ENCODE results near the gene SH3TC1. TPM values are rescaled to one million over a fixed set of nuclear protein-coding genes. Genes with fewer than 3 reads are reported as not detected.

SH3TC1 gene
- total and polyA plus RNA-seq, 2 of the 13 experiments (the other 11 are each of a cell fraction or from before 2014, with no cell fraction given): 14.9 to 21.8 TPM

DNA sequence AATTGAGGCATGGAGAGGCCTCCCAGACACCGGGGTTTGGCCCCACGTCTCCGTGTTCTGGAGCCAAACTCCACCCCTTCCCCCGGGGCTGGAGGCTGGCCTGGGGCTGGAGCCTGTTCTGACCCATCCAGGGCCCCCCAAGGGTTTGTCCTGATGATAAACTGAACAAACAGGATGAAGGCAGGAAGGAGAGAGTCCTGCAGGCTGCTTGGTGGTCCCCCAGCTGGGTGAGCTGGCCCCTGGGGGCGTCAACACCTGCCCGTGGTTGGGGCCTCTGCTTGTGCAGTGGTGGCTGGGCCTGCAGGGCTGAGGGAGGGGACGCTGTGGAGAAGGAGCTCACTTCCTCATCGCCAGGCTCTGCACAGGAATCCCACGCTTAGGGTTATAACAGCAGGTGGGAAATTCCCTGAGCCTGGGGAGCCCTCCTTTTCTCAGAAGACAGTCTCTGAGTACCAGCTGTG lies 2.3 kb downstream of the SH3TC1 start (continued):
- TF ChIP-seq ZNF234 (CRISPR knock-in tag; conservative IDR thresholded peaks at IDR 0.05) (no peak), ESRRA (CRISPR knock-in tag; IDR thresholded peaks at IDR 0.05; ENCODE audit: low read depth) (no peak)

DNA sequence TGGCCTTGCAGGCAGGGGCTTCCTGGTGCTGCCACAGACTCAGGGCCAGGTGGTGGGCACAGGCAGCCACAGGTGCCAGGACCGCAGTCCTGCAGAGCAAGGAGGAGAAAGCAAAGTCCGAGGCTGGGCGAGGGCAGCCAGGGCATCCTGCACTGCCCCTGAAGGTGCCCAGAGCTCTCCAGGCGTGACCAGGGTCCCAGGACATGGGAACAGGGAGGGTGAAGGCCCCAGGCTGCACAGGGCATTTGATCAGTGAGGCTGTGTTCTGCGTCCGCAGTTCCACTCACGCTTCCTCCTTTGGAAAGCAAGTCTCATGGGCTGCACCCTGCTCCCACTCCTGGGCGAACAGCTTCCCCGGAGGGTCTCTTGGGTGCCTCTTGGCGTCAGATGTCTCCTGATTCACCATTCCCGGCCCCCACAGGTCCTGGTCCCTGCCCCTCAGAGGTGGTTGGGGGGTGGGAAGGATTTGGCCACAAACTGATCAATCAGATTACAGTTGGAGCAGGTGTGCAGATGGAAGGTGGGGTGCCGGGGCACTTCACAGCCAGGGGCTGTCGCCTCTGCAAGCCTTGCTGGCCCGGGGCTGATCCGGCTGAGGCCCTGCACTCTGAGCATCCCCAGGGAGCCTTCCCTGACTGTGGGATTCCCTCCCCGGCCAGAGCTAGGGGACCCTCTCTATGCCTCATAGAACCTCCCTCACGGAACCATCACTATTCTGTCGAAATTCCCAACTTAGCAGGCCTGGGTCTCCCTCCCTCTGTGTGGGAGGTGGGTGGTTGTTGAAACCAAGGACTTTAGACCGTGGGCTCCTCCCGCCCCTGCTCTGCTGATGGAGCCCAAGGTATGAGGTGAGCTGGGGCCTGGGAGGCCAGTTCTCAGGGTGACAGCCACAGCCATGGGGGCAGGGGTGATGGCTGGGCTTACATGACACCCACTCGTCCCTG lies 3.3 kb downstream of the SH3TC1 start:
- Histone ChIP-seq H3K9me3 (ENCODE audit: low read length) (no peaks in the 10 kb centered on the region), H3K4me1 (ENCODE audit: insufficient read depth, low read length) (peaks cover 59% of the 10 kb centered on the region), H2AFZ (ENCODE audit: low read length) (no peak overlapping the region), H3K4me2 (ENCODE audit: low read depth, low read length) (peak overlapping the region; percentile 88), H3K27me3 (ENCODE audit: control insufficient read depth in 1 of 2, insufficient read depth in 2 of 2, low read length in 2 of 2) (peaks cover 0 to 6% of the 10 kb centered on the region in 2 experiments; a peak in 1 of 5 replicates), H3K36me3 (replicated peaks in 1 of 2; ENCODE audit: control insufficient read depth in 1 of 2, insufficient read depth in 2 of 2, low read length in 2 of 2) (peaks cover 5 to 12% of the 10 kb centered on the region in 2 experiments; a peak in 4 of 5 replicates), H3K4me3 (replicated peaks in 1 of 3; ENCODE audit: insufficient read depth in 1 of 3, low read depth in 2 of 3, low read length in 3 of 3) (peak overlapping the region; percentile 29 to 88 (median 85); a peak in 4 of 6 replicates), H3K9ac (ENCODE audit: insufficient read depth, low read depth, low read length) (peak overlapping the region; percentile 92), H3K27ac (ENCODE audit: extremely low read length, insufficient read depth, low read length) (peak overlapping the region; percentile 66), H4K20me1 (ENCODE audit: insufficient read depth, low read length) (peaks cover 24% of the 10 kb centered on the region; the same call in 1 of the 2 replicates), H3K79me2 (ENCODE audit: insufficient read depth, low read length) (peaks cover 56% of the 10 kb centered on the region)
- in situ Hi-C loops (cut with HindIII; ENCODE audit: extremely low pct_ligation_motif_present, low pct_unique_long_range_greater_than_20kb) (no loop called here), intact Hi-C loops (cut with micrococcal nuclease; ENCODE audit: unreplicated experiment) (loop anchor here (1.0 kb wide), 1 partner anchor 24 kb away; no protein-coding TSS in a partner anchor)
- DNase-seq (ENCODE audit: low spot score): peak; percentile 80
- ChIA-PET POLR2A (interaction anchor here (0.9 kb wide), 2 partner anchors 12 to 24 kb away, joined by 3 to 5 read pairs; no protein-coding TSS in a partner anchor), CTCF (ENCODE audit: low intra/inter-chr PET ratio, low total read pairs) (no interaction called here)
- no TSS peak for BruUV-seq (replicated peaks)
- WGBS (ENCODE audit: low lambda C conversion rate): 42% methylated on average over 8 of the region's 21 CpGs
- ATAC-seq: peak; percentile 66
- peak; percentile 92 for FAIRE-seq
- TF ChIP-seq ZNF44 (CRISPR knock-in tag; IDR thresholded peaks at IDR 0.05): no peak
- TF ChIP-seq, protein P1, sequence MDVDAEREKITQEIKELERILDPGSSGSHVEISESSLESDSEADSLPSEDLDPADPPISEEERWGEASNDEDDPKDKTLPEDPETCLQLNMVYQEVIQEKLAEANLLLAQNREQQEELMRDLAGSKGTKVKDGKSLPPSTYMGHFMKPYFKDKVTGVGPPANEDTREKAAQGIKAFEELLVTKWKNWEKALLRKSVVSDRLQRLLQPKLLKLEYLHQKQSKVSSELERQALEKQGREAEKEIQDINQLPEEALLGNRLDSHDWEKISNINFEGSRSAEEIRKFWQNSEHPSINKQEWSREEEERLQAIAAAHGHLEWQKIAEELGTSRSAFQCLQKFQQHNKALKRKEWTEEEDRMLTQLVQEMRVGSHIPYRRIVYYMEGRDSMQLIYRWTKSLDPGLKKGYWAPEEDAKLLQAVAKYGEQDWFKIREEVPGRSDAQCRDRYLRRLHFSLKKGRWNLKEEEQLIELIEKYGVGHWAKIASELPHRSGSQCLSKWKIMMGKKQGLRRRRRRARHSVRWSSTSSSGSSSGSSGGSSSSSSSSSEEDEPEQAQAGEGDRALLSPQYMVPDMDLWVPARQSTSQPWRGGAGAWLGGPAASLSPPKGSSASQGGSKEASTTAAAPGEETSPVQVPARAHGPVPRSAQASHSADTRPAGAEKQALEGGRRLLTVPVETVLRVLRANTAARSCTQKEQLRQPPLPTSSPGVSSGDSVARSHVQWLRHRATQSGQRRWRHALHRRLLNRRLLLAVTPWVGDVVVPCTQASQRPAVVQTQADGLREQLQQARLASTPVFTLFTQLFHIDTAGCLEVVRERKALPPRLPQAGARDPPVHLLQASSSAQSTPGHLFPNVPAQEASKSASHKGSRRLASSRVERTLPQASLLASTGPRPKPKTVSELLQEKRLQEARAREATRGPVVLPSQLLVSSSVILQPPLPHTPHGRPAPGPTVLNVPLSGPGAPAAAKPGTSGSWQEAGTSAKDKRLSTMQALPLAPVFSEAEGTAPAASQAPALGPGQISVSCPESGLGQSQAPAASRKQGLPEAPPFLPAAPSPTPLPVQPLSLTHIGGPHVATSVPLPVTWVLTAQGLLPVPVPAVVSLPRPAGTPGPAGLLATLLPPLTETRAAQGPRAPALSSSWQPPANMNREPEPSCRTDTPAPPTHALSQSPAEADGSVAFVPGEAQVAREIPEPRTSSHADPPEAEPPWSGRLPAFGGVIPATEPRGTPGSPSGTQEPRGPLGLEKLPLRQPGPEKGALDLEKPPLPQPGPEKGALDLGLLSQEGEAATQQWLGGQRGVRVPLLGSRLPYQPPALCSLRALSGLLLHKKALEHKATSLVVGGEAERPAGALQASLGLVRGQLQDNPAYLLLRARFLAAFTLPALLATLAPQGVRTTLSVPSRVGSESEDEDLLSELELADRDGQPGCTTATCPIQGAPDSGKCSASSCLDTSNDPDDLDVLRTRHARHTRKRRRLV (CRISPR knock-in tag; IDR thresholded peaks at IDR 0.05): no peak
- TF ChIP-seq ZIK1 (CRISPR knock-in tag; IDR thresholded peaks at IDR 0.05; ENCODE audit: borderline replicate concordance, low read depth): no peak
- TF ChIP-seq, protein P2, sequence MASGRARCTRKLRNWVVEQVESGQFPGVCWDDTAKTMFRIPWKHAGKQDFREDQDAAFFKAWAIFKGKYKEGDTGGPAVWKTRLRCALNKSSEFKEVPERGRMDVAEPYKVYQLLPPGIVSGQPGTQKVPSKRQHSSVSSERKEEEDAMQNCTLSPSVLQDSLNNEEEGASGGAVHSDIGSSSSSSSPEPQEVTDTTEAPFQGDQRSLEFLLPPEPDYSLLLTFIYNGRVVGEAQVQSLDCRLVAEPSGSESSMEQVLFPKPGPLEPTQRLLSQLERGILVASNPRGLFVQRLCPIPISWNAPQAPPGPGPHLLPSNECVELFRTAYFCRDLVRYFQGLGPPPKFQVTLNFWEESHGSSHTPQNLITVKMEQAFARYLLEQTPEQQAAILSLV (CRISPR knock-in tag; IDR thresholded peaks at IDR 0.05; ENCODE audit: borderline replicate concordance): no peak
- TF ChIP-seq MTA3 (CRISPR knock-in tag; IDR thresholded peaks at IDR 0.05): no peak
- no peak for TF ChIP-seq TMF1 (CRISPR knock-in tag; IDR thresholded peaks at IDR 0.05; ENCODE audit: low read depth)
- no peak for TF ChIP-seq SRF (IDR thresholded peaks at IDR 0.05; ENCODE audit: low read depth, low read length)
- TF ChIP-seq ZNF775 (CRISPR knock-in tag; IDR thresholded peaks at IDR 0.05; ENCODE audit: borderline replicate concordance): no peak
- no peak for TF ChIP-seq CBX2 (IDR thresholded peaks at IDR 0.05; ENCODE audit: low read depth, low read length)
- no peak for TF ChIP-seq CBX2 (CRISPR knock-in tag; IDR thresholded peaks at IDR 0.05; ENCODE audit: low read depth)
- TF ChIP-seq HNF4A (CRISPR knock-in tag; IDR thresholded peaks at IDR 0.05): peak; percentile 94
- TF ChIP-seq ZSCAN29 (CRISPR knock-in tag; conservative IDR thresholded peaks at IDR 0.05): no peak
- TF ChIP-seq SMAD9 (CRISPR knock-in tag; IDR thresholded peaks at IDR 0.05): no peak
- TF ChIP-seq TAF1 (CRISPR knock-in tag; IDR thresholded peaks at IDR 0.05): peak; percentile 36; the same call in 1 of the 2 replicates

All from HepG2 (cell line).